Stimulated activated CD8-positive, alpha-beta memory T cell treated with anti-CD3 and anti-CD28 coated beads, Interleukin-4, amount 100 ng/mL, for 24 hours (primary cell): ENCODE results near the gene SLC3A2.

Experiments used
- DNase-seq: peaks from one replicate; pipeline ENCODE4 v3.0.0-alpha.2; 2020; ENCODE audit warnings: low read depth

Gene SLC3A2

DNA sequence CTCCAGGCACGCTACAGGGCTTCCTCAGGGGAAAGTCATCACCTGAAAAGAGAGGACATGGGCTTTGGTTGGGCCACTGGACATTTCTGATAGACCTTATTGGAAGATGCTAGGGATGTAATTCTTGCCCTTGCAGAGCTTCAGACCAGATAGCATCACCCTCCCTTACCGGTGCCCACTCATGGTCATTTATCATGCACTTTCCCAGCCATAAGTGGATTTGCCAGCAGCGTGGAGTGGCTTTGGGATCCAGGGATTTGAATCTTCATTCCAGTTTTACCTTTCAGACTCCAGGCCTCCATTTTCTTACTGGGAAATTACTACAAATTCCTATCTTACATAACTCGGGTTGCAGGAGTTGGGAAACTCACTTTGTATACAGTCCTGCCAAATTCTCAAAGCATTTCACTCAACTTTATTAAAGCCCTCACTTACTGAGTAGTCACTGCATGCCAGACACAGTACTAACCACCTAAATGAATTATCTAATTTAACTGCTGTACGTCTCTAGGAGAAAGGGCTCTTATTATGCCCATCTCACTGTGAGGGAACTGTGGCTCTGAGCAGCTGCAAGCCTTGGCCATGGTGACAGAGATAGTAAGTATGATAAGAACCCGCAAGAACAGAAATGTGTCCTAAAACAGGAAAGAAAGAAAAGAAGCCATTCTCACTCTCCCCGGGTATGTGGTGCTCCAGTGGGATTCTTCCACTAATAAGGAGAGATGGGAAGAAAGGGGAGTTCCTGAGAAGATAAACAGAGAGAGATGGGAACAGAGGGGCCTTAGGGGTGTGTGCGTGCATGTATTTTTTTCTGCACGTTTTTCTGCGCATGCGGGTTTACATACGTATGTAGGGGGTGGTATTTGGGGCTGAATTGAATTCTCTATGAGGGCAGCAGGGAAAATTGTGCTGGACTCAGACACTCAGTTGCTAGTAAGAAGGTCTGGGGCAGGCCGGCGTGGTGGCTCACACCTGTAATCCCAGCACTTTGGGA lies 30.7 kb downstream of the SLC3A2 start:
- no peak for DNase-seq

GRCh38 chr11:62912268-62912667 lies 31.6 kb downstream of the SLC3A2 start:
- DNase-seq, result no peak

GRCh38 chr11:62914416-62914815 lies 33.7 kb downstream of the SLC3A2 start:
- DNase-seq, result no peak

GRCh38 chr11:62917906-62918502 lies 37.3 kb downstream of the SLC3A2 start:
- no peak for DNase-seq

DNA sequence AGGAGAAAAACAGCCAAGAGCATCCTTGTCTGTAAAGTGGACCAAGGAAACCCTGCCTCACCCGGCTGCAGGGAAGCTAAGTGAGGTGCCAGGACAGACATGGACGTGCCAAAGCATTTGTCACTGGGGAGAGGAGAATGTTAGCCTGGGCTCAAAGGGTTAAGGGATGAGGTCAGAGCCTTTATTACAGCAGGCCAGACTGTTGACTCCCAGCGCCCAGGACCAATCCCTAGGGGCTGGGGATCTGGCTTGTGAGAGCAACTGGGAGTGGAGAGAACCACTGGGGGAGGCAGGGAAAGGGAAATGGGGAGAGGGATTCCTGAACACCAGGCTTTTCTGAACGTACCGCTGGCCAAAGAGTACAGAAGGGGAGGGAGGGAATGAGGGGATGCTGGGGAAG lies 37.8 kb downstream of the SLC3A2 start:
- no peak for DNase-seq

DNA sequence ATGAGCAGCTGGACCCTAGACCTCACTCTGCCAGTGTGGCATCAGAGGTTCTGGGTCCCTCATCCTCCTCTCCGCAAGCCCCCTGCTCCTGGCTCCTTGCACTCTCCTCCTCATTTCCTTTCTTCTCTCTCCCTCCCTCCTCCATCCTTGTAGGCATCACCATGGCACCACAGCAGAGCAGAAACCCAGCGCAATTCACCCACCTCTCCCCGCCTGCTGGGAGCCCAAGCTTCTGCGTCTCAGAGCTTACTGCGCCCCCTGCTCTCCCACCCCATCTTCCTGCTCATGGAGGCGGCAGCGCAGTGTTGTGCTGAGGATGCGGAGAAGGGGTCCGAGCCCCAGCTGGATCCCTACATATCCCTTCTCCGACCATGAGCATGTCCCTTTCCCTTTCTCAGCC lies 38.8 kb downstream of the SLC3A2 start:
- no peak for DNase-seq

DNA sequence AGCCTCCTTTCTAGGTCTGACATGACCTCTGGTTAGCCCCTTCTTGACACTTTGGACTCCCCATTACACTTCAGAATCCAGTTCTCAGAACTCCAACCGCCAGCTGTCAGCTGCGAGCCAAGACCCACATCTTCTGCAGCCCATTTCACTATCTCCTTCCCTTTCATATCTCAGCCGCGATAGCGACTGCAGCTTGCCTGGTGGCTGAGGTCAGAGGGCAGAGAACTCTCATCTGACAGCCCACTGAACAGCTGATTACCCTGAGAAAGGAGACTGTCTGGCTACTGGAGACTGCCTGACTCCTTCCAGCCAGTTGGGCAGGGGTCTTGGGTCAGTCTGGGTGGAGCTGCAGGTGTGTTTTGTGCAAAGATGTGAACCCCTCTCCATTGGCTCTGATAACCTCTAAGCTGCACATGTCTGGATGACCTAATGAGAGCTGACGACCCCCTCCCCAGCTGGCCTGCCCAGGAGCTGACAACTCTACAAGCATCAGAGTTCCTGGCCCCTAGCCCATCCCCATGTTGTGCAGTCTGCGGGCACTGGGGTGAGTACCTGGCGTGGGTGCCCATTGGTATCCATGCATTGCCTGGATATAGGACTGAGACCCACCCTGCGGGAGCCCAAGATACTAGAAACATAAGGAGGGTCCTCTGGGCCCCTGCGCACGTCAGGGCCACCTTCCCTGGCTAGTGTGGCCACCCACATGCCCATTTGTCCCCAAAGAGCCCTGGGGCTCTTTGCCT lies 39.4 kb downstream of the SLC3A2 start:
- no peak for DNase-seq

DNA sequence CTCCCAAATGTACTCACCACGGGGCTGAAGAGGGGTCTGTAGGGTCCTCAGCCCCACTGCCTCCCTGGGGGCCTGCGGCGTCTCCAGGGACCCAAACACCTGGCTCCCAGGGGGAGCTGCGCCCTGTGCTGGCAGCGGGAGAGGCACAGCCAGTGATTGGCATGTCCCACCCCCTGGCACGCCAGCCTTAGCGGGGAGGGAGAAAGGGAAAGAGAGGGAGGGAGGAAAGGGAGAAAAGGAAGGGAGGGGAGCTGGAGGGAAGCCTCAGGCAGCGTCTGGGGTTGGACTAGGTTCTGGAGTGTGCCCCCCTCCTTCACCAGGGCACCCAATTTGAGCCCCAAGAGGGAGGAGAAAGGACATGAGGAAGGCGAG lies 40.5 kb downstream of the SLC3A2 start, which contains the start of gene CHRM1:
Gene CHRM1, minus strand, starts transcription at position 163 of the 372 bp plus-strand sequence. CDS start 10,263 bp downstream, outside the sequence.
- no peak for DNase-seq

DNA sequence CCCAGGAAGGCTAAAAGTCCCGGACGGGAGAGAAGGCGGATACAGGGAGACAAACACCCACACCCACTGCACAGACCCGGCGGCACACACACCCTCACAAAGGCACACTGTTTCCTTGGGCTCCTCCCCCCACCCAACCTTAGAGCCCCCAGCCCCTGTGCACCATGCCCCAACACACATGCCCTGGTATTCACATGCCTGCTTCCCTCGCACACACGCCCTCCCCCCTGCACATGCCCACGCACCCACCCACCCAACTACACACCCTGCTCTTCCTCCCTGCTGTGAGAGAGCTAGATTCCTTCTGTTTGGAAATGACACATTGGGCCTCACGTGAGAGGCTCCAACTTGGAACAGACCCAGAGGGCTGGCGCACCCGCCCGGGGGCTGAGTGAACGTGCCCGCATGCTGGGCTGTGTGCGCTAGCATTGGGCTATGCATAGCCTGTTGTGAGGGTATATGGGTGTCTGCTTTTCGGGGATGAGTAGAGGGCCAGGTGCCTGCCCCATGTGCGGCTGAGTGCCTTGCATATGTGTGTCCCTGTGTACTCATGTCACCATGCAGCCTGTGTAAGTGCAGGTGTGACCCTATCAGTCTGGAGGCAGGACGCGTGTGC lies 41.0 kb downstream of the SLC3A2 start:
- DNase-seq, result no peak

- DNase-seq, result no peak
These were observed 41.5 kb downstream of the SLC3A2 start for GRCh38 chr11:62922189-62922589.

- no peak for DNase-seq
These were observed 42.1 kb downstream of the SLC3A2 start for GRCh38 chr11:62922653-62923431.

GRCh38 chr11:62923601-62924411 lies 43.1 kb downstream of the SLC3A2 start:
- no peak for DNase-seq

- no peak for DNase-seq
These were observed 44.6 kb downstream of the SLC3A2 start for GRCh38 chr11:62925308-62925707.

DNA sequence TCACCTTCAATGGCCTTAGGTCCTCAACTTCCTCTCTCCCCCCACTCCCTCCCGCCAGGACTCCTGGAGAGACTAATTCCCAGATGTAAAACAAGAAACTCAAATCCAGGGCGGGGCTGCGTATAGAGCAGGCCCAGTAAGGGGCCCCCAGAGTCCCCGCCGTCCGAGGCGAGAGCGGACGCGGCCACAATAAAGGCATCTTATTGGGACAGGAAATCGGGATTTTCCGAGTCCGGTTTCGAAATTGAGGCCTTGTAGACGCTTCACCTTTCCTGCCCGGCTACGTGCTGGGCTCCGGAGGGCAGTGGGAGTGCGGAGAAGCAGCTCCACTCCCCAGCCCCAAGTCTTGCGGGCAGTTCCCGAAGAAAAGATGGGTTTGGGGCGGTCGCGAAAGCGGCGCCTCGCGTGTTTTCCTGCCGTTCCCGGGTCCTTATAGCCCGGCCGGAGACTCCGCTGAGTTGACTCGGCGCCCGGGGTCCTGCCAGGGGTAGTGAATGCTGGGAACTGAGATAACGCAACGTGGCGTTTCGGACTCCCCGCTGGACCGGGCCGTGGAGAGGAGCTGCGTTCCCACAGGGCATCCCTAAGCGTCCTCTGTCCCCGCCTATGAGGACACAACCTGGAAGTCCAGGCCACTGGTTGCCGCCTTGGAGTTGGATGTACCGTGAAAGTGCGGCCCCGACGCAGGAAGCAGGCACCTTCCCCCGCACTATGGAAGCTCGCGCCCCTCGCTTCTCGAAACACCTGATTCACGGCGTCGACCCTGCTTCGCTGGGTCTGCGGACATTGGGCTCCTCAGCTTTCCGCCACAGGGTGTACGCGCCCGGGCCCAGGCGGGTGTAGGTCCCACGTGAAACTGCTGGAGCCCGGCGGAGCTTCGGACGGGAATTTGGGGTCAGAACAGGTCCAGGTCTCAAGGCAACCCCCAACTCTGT lies 45.3 kb downstream of the SLC3A2 start:
- DNase-seq, result no peak

DNA sequence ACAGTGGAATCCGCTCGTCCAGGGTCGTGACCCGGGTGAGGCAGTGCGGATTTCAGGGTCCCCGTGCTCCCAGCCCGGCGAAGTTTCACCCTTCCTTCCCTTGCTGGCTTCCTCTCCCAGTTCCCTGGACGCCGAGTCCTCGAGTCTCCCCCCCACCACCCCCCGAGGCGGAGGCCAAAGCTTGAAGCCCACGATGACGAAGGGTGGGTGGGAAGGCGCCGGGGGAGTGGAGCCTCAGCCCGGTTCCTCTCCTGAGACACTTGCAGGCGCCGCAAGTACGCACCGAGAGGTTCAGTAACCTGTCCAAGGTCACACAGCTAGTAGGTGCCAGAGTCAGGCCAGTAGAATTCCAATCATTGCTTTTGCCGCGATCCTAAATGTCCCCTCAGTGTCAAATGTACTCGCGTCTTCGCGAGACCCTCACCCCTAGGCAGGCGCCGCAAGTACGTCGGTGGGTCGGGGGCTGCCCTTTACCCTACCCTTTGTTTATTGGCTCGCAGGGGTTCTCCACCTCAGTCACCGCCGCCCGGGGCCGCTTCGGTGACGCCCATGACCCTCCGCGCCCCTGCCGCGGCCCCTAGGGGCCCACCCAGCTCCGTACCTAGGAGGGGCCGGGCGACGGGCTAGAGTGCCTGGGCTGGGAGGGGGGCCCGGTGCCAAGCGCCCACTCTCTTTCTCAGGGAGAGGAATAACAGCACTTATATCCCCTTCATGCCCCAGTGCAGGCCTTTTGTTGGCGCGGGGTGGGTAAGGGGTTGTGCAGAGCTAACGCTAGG lies 46.2 kb downstream of the SLC3A2 start:
- no peak for DNase-seq

- no peak for DNase-seq
These were observed 47.3 kb downstream of the SLC3A2 start for GRCh38 chr11:62928011-62928410.

DNA sequence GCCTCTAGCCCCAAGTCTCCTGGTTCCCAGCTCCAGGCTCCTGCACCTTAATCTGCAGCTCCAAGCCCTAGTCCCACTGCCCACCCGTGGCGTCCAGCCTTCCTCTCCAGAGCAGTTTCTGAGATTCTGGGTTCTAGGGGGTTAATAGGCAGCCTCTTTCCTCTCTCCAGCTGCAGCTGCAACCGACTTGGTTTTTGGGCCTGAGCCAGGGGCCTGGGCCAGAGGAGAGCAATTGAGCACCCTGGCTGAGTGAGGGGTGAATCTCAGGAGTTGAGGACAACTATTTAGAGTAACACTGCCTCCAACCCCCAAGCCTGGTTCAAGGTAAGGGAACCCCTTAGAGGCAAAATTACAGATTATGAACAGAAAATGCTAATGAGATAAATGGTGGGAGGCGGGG lies 49.5 kb downstream of the SLC3A2 start:
- DNase-seq, result no peak

DNA sequence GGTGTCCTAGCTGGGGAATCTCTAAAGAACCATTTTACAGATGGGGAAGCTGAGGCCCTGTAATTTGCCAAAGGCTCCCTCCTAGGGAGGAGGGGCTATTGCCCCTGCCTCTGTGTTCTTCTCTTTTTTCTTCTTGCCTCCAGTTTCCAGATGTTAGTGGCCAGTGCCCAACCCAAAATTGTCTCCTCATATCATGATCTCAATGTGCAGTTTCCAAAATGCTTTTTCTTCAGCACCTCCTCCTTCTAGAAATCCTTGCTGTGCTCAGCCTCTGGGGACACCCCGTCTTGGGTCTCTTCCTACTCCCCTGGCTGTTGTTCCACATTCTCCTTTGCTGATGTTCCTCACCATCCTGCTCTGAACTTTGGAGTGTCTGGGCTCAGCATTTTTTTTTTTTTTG lies 50.0 kb downstream of the SLC3A2 start:
- no peak for DNase-seq
